GM21381 (cell line): ENCODE results near the gene GSC2.

Source experiments
- ATAC-seq: cut with Tn5 transposase; IDR thresholded peaks from one replicate; pipeline ENCODE4 v1.9.1; 2021; ENCODE audit warnings: mild to moderate bottlenecking, moderate library complexity; ENCODE audit not compliant: unreplicated experiment

Gene GSC2

DNA sequence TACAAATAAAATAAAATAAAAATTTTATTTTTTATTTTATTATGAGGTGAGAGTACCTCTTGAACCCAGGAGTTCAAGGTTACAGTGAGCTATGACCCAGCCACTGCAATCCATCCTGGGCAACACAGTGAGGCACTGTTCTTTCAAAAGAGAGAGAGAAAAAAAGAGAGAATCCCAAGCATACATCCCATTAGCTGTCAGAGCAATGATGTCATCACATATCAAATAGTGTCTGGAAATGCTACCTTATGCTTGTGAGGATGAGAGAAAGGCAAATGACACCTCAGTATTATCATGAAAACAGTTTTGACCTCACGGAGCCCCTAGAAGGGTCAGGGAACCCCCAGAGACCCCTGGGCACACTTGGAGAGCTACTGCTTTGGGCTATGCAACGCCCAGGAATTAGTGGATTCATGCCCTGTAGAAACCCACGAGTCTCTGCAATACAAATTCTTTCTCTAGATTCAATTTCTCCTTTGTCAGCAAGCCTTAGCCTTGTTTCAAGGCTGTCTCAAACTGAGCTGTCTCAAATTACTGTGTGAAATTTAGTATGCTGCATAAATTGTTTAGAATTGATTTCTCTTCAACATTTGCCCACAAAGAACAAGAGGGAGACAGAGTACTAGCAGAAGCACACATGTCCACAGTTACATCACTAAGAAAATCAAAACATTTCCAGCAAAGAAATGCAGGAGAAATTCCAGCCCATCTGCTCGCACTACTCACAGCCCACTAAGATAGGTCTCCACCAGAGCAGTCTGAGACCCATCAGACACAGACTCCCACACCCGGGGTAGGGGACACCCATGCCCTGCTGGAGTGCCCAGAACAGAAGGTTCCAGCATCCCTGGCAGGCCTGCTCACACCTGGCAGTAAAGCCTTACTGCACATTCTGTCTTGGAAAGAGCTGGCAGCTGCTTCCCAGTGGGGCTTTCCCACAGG lies 45.9 kb downstream of the GSC2 start:
- ATAC-seq = no peak

DNA sequence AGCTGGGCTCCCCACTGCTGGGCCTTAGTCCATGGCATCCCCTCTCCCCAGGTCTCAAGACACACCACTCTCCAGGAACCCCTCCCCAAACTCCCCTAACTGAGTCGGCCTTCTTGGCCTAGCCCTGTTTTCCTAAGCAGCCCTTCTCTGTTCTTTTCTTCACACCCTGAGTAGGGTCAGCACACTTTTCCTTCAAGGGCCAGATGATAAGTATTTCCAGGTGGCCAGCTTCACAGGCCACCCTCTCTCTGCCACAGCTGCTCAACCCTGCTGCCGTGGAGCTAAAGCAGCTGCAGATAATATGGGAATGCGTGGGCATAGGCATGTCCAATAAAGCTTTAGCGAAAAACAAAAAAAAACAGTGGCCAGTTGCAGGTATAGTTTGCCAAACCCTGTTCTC lies 51.9 kb downstream of the GSC2 start:
- ATAC-seq = no peak

- ATAC-seq = no peak
Measured at GRCh38 chr22:19097518-19097917, 52.6 kb downstream of the GSC2 start.
